ENCODE results near the gene TRAPPC3.
A peak's percentile ranks its signal among the peaks of the same experiment; 100 is the strongest.

TRAPPC3 gene

DNA sequence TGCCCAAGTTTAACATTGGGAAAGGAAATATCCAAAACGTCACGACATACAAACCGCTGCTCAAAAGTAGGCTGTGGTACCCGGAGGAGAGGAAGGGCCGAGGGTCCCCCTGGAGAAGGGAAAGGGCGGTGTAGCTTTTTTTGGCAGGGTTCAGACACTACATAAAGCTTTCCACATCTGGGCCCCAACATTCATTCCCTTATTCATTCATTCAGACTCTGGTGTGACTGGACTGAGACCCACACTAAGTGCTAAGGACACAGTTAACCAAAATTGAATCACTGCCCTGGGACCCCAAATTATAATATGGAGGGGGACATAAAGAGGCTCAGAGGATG is 14.0 kb downstream of the TRAPPC3 start:
- Histone ChIP-seq H3K9me3 (ENCODE audit: control insufficient read depth, insufficient read depth, low read depth, low read length) (no peaks in the 10 kb centered on the region), H3K9ac (ENCODE audit: low read length) (no peak overlapping the region), H3K4me3 (ENCODE audit: low read depth, low read length) (no peak overlapping the region), H3K27ac (ENCODE audit: low read depth, low read length) (no peak overlapping the region), H3K36me3 (ENCODE audit: control insufficient read depth, insufficient read depth, low read length) (peaks cover 26% of the 10 kb centered on the region), H3K27me3 (ENCODE audit: control insufficient read depth, insufficient read depth, low read length) (no peaks in the 10 kb centered on the region), H3K4me1 (ENCODE audit: control insufficient read depth, insufficient read depth, low read length) (peaks cover 10% of the 10 kb centered on the region; the same call in 1 of the 2 replicates)

DNA sequence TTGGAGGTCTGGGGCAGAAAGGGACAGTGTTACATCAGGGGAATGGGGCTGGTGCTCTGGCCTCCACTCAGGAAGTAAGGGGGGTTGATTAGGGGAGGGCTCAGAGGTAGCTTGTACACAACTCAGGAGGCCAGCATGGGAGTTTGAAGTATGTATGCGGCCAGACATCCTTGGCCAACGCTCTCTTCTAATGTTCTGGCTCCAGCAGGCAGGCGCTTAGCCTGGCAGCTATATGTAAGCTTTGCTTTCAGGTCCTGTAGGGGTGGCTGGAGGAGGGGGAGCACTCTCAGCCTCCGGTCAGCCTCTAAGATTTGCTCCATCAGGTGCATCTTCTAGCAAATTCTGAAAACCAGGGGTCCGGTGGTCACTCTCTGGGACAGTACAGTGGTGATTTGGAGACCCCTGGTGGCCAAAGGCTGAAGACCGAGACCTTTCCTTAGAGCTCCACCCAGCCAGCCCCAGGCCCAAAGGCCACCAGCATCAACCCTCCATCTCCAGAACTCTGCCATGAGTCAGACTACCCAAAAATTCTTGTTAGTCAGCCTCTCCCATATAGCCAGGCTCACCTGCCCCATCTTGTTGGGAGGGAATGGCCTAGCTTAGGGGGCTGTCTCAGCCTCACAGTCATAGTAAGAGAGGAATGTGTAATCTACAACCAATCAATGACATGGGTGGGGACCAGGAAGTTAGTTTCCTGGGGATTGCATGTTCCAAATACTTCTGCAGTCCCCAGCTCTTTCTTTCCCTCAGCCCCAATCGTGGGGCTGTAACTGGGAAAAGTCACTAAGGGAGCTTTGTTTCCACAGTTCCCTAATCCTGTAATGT is 14.6 kb downstream of the TRAPPC3 start:
- H3K9me3 ChIP-seq (ENCODE audit: control insufficient read depth, insufficient read depth, low read depth, low read length) = no peaks in the 10 kb centered on the region
- H3K4me3 ChIP-seq (ENCODE audit: low read depth, low read length) = no peak overlapping the region
- H3K4me1 ChIP-seq (ENCODE audit: control insufficient read depth, insufficient read depth, low read length) = peaks cover 10% of the 10 kb centered on the region; the same call in 1 of the 2 replicates
- no peak overlapping the region for H3K27ac ChIP-seq (ENCODE audit: low read depth, low read length)
- peaks cover 21% of the 10 kb centered on the region for H3K36me3 ChIP-seq (ENCODE audit: control insufficient read depth, insufficient read depth, low read length)
- H3K9ac ChIP-seq (ENCODE audit: low read length) = no peak overlapping the region
- H3K27me3 ChIP-seq (ENCODE audit: control insufficient read depth, insufficient read depth, low read length) = no peaks in the 10 kb centered on the region

DNA sequence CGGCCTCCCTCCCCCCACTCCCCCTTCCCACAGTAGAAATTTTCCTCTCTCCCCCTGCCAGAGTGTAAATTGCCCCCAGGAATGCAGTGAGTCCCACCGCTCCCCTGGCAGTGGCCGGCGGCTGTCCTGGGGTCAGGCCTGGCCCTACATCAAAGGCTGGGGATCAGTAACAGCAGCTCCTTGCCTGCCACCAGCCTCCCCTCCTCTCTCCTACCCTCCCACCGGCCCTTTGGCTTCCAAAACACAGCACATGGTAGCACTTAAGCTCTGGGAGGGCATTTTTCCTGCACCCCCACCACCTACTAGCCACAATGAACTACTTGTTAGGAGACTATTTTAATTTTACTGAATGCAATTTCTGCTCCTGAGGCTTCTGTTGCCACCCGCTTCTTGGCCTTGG is 15.3 kb downstream of the TRAPPC3 start:
- no peak overlapping the region for H3K27ac ChIP-seq (ENCODE audit: low read depth, low read length)
- H3K4me3 ChIP-seq (ENCODE audit: low read depth, low read length) = no peak overlapping the region
- H3K27me3 ChIP-seq (ENCODE audit: control insufficient read depth, insufficient read depth, low read length) = no peaks in the 10 kb centered on the region
- H3K4me1 ChIP-seq (ENCODE audit: control insufficient read depth, insufficient read depth, low read length) = peaks cover 10% of the 10 kb centered on the region; the same call in 1 of the 2 replicates
- H3K9me3 ChIP-seq (ENCODE audit: control insufficient read depth, insufficient read depth, low read depth, low read length) = no peaks in the 10 kb centered on the region
- peaks cover 18% of the 10 kb centered on the region for H3K36me3 ChIP-seq (ENCODE audit: control insufficient read depth, insufficient read depth, low read length)
- no peak overlapping the region for H3K9ac ChIP-seq (ENCODE audit: low read length)

DNA sequence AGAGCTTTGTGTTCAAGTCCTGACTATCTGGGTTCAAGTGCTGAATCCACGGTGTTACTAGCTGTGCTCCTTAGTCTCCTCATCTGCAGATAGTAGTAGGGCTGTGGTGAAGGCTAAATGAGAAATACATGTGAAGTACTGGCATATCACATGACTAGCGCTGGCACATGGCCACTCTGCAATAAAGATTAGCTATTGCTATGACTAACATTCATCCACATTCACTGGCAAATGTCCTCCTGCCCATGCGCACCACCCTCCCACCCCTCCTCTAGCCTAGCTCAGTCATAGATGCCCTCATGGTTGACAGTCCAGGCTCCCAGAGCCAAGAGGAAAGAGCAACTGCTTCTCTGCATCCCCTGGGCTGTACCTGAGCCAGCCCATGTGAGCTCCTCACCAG is 15.8 kb downstream of the TRAPPC3 start:
- no peak overlapping the region for H3K9ac ChIP-seq (ENCODE audit: low read length)
- H3K36me3 ChIP-seq (ENCODE audit: control insufficient read depth, insufficient read depth, low read length) = peaks cover 18% of the 10 kb centered on the region
- no peaks in the 10 kb centered on the region for H3K27me3 ChIP-seq (ENCODE audit: control insufficient read depth, insufficient read depth, low read length)
- H3K4me1 ChIP-seq (ENCODE audit: control insufficient read depth, insufficient read depth, low read length) = peaks cover 10% of the 10 kb centered on the region; the same call in 1 of the 2 replicates
- no peak overlapping the region for H3K27ac ChIP-seq (ENCODE audit: low read depth, low read length)
- no peaks in the 10 kb centered on the region for H3K9me3 ChIP-seq (ENCODE audit: control insufficient read depth, insufficient read depth, low read depth, low read length)
- no peak overlapping the region for H3K4me3 ChIP-seq (ENCODE audit: low read depth, low read length)

DNA sequence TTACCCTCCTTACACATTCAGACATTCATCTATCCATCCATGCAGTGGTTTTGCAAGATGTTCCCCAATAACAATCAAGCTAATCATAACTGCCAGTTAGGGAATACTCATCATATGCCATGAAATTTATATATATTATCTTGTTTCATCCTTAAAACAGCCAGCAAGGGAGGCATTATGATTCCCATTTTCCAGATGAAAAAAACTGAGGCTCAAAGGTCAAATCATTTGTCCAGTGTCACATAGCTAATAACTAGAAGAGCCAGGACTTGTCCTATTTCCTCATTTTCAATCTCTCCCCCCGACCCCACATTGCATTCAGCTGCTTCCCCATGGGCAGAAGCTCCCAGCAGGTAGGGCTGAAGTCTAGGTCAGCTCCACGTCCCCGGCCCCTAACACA is 17.3 kb downstream of the TRAPPC3 start:
- no peak overlapping the region for H3K27ac ChIP-seq (ENCODE audit: low read depth, low read length)
- no peaks in the 10 kb centered on the region for H3K27me3 ChIP-seq (ENCODE audit: control insufficient read depth, insufficient read depth, low read length)
- no peak overlapping the region for H3K9ac ChIP-seq (ENCODE audit: low read length)
- peaks cover 4% of the 10 kb centered on the region; the same call in 1 of the 2 replicates for H3K36me3 ChIP-seq (ENCODE audit: control insufficient read depth, insufficient read depth, low read length)
- H3K4me1 ChIP-seq (ENCODE audit: control insufficient read depth, insufficient read depth, low read length) = peaks cover 10% of the 10 kb centered on the region; the same call in 1 of the 2 replicates
- no peak overlapping the region for H3K4me3 ChIP-seq (ENCODE audit: low read depth, low read length)
- H3K9me3 ChIP-seq (ENCODE audit: control insufficient read depth, insufficient read depth, low read depth, low read length) = no peaks in the 10 kb centered on the region

DNA sequence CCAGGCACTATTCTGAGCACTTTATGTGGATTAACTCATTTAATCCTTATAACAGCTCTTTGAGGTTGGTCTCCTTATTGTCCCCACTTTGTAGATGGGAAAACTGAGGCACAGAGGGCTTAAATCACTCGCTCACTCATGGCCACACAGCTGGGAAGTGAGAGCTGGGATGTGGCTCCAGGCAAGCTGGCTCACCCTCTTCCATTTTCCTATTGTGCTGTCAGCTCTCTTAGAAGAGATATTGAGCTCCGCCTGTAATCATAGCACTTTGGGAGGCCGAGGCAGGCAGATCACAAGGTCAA is 20.4 kb downstream of the TRAPPC3 start:
- Histone ChIP-seq H3K27ac (ENCODE audit: low read depth, low read length) (no peak overlapping the region), H3K9me3 (ENCODE audit: control insufficient read depth, insufficient read depth, low read depth, low read length) (no peaks in the 10 kb centered on the region), H3K27me3 (ENCODE audit: control insufficient read depth, insufficient read depth, low read length) (peaks cover 25% of the 10 kb centered on the region)

DNA sequence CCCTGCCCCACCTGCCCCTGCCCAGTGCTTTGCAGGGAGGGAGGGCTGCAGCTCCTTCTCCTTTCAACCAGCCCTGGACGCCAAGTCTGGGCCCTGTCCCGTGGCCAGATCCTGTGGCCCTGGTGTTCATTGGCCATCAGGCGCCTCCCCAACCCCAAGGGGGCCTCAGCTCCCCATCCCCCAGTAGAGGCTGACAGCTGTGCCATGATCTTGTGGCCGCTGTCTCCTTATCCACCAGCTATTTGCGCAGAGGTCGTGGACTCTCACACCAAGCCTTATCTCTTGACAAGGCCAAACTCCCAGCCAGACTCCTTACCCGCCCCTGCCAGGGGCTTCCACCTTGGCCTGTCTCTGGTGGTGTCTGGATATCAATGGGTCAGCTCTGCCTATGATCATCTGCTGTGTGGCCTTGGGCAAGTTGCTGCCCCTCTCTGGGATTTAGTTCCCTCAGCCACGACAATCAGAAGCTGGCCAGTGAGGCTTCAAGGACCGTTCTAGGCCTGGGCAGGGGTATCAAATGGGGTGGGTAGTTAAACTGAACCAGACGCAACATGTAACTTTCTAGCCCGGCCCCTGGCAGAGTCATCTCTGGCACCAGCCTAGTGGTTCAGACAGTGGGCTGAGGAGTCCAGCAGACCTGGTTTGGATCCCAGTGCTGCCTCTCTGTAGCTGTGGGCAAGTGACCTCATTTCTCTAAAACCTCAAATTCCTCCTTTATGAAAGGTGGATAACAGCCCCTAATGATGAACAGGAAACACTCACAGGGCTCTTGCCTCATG is 21.0 kb downstream of the TRAPPC3 start:
- H3K27me3 ChIP-seq (ENCODE audit: control insufficient read depth, insufficient read depth, low read length) = peaks cover 31% of the 10 kb centered on the region
- H3K36me3 ChIP-seq (ENCODE audit: control insufficient read depth, insufficient read depth, low read length) = no peaks in the 10 kb centered on the region
- H3K9ac ChIP-seq (ENCODE audit: low read length) = no peak overlapping the region
- H3K9me3 ChIP-seq (ENCODE audit: control insufficient read depth, insufficient read depth, low read depth, low read length) = no peaks in the 10 kb centered on the region
- H3K4me3 ChIP-seq (ENCODE audit: low read depth, low read length) = no peak overlapping the region
- peaks cover 10% of the 10 kb centered on the region; the same call in 1 of the 2 replicates for H3K4me1 ChIP-seq (ENCODE audit: control insufficient read depth, insufficient read depth, low read length)
- H3K27ac ChIP-seq (ENCODE audit: low read depth, low read length) = no peak overlapping the region

More for the DNA sequence above, 20.4 kb downstream of the TRAPPC3 start:
- Histone ChIP-seq H3K9ac (ENCODE audit: low read length) (no peak overlapping the region), H3K4me1 (ENCODE audit: control insufficient read depth, insufficient read depth, low read length) (peaks cover 11% of the 10 kb centered on the region; the same call in 1 of the 2 replicates), H3K36me3 (ENCODE audit: control insufficient read depth, insufficient read depth, low read length) (no peaks in the 10 kb centered on the region), H3K4me3 (ENCODE audit: low read depth, low read length) (no peak overlapping the region)

DNA sequence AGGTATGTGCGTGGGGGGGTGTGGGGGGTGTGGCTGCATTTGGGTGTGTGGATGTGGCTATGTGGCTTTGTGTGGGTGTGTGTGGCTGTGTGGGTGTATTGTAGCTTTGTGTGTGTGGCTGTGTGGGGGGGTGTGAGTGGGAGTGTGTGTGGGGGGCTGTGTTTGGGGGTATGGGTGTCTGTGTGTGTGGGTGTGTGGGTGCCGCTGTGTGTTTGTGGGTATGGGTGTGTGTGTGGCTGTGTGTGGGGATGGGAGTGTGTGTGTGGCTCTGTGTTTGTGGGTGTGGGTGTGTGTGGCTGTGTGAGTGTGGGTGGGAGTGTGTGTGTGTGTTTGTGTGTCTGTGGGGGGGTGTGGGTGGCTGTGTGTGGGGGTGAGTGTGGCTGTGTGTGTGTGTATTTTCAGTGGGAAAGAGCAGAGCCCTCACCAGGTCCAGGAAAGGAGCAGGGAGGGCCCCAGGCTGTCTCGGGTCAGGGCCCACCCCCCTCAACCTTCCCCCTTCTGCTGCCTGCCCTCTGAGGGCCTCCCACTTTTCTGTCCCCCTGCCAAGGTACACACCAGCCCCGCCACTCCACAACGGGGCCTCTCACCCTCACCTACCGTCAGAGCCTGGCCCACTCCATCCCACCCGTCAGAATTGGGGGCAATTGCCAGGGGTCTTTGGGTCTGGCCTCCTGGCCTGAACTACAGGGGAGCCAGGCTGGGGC is 22.3 kb downstream of the TRAPPC3 start:
- Histone ChIP-seq H3K27me3 (ENCODE audit: control insufficient read depth, insufficient read depth, low read length) (peaks cover 44% of the 10 kb centered on the region), H3K9me3 (ENCODE audit: control insufficient read depth, insufficient read depth, low read depth, low read length) (no peaks in the 10 kb centered on the region), H3K36me3 (ENCODE audit: control insufficient read depth, insufficient read depth, low read length) (no peaks in the 10 kb centered on the region), H3K9ac (ENCODE audit: low read length) (no peak overlapping the region), H3K4me1 (ENCODE audit: control insufficient read depth, insufficient read depth, low read length) (peaks cover 10% of the 10 kb centered on the region; the same call in 1 of the 2 replicates), H3K27ac (ENCODE audit: low read depth, low read length) (no peak overlapping the region), H3K4me3 (ENCODE audit: low read depth, low read length) (no peak overlapping the region)

DNA sequence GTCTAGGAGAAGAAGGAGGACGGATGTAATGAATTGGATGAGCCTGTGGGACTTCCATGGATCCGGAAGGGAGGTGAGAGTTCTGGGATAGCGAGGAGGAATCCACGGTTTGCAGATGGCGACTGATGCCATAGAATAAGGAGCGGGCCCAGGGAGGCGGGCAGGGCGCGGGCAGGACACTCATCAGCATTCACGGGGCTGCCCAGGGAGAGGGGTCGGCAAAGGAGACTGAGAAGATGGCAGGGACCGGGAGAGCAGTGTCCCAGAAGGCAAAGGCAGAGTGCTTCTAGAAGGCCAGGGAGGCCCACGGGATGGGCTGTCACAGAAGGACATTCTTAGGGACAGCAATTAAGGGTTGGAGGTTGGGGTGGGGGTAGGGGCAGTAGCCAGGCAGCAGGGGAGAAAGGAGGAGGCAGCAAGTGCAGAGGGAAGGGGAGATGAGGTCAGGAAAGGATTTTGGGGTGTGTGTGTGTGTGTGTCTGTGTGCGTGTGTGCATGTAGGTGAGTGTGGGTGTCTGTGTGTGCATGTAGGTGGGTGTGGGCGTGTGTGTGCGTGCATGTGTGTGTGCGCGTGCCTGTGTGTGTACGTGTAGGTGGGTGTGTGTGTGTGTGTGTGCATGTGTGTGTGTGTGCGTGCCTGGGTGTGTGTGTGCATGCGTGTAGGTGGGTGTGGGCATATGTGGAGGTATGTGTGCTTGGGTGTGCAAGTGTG is 23.1 kb downstream of the TRAPPC3 start:
- peaks cover 46% of the 10 kb centered on the region for H3K27me3 ChIP-seq (ENCODE audit: control insufficient read depth, insufficient read depth, low read length)
- peaks cover 10% of the 10 kb centered on the region; the same call in 1 of the 2 replicates for H3K4me1 ChIP-seq (ENCODE audit: control insufficient read depth, insufficient read depth, low read length)
- H3K4me3 ChIP-seq (ENCODE audit: low read depth, low read length) = 0 out of 2 replicates have a peak overlapping the region, but pooled peaks have one; percentile 47
- H3K36me3 ChIP-seq (ENCODE audit: control insufficient read depth, insufficient read depth, low read length) = no peaks in the 10 kb centered on the region
- no peak overlapping the region for H3K27ac ChIP-seq (ENCODE audit: low read depth, low read length)
- no peak overlapping the region for H3K9ac ChIP-seq (ENCODE audit: low read length)
- no peaks in the 10 kb centered on the region for H3K9me3 ChIP-seq (ENCODE audit: control insufficient read depth, insufficient read depth, low read depth, low read length)

DNA sequence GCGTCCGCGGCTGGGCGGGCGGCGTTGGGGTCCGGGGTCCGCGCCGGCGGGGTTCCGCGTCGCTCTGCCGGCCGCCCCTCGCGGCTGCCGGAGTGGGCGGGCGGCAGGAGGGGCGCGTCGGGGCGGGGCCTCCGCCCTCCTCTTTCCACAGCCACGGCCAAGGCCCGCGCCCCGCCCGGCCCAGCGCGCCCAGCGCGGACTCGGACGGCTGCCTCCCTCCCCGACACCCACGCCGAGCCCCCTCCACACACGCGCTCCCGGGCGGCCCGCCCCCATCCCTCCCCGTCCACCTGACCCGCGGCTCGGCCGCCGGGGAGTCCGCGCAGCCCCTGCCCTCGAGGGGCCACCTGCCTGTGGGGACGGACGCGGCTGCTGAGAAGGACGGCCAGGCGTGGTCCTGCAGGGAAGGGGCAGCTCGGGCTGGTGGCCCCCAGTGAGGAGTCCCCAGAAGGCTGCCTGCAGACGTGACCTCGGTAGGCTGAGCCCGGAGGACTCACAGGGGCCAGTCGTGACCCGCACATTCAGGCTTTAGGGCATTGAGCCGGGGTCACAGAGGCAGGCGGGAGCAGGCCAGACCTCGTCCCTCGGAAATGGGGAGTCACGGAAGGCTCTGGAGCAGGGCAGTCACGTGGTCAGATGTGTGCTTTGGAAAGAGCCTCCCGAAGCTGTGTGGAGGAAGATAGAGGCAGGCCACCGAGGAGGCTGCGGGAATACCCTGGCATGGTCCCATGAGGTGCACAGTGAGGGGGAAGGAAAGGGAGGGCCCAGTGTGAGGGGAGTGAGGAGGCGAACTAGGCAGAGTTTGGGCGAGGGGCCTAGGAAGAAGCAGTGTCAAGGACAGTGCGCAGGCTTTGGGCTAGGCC is 23.9 kb downstream of the TRAPPC3 start, which contains the start of gene COL8A2:
COL8A2 (minus strand) TSS at position 94 of the 863 bp plus-strand sequence. CDS start 24,980 bp downstream, outside the sequence.
- peak within 1 kb of the TSS; percentile 47 for H3K4me3 ChIP-seq (ENCODE audit: low read depth, low read length)
- no peaks in the 10 kb centered on the region for H3K36me3 ChIP-seq (ENCODE audit: control insufficient read depth, insufficient read depth, low read length)
- H3K4me1 ChIP-seq (ENCODE audit: control insufficient read depth, insufficient read depth, low read length) = peaks cover 10% of the 10 kb centered on the region; the same call in 1 of the 2 replicates
- peaks cover 46% of the 10 kb centered on the region for H3K27me3 ChIP-seq (ENCODE audit: control insufficient read depth, insufficient read depth, low read length)
- H3K9ac ChIP-seq (ENCODE audit: low read length) = no peak within 1 kb of the TSS
- H3K9me3 ChIP-seq (ENCODE audit: control insufficient read depth, insufficient read depth, low read depth, low read length) = no peaks in the 10 kb centered on the region
- no peak within 1 kb of the TSS for H3K27ac ChIP-seq (ENCODE audit: low read depth, low read length)

All from HUES6 (cell line).